Body of pancreas (tissue), 4 donors: ENCODE measurements around the gene SLC27A2. TPM values are rescaled to one million over a fixed set of nuclear protein-coding genes. Genes with fewer than 3 reads are reported as not detected.

Experiments used
- ATAC-seq: fragments of 150-250 bp; one replicate; pipeline ENCODE4 v1.9.1; 2016
- DNase-seq, 4 donors: peaks; one replicate each; pipeline ENCODE4 v3.0.0-alpha.2; 2019
- H3K27ac ChIP-seq, 4 donors: fragments of 200-600 bp; sonication (generic); 1 replicate in 3 of 4; 2 replicates in 1 of 4; pipeline versions ENCODE4 v1.5.1 to v1.6.1; 2016 to 2019; ENCODE audit warnings: mild to moderate bottlenecking in 1 of 4, mixed read lengths in 1 of 4, moderate library complexity in 1 of 4
- H3K27me3 ChIP-seq, 2 donors: fragments of 200-600 bp; sonication (generic); one replicate each; pipeline ENCODE4 v1.6.0; 2016; ENCODE audit warnings: mild to moderate bottlenecking in 1 of 2
- H3K36me3 ChIP-seq, 2 donors: fragments of 200-600 bp; sonication (generic); replicated peaks in 1 of 2; 2 replicates each; pipeline ENCODE4 v1.5.1; 2016; ENCODE audit warnings: low read depth in 2 of 2; ENCODE audit not compliant: insufficient read depth in 1 of 2
- H3K4me1 ChIP-seq: fragments of 200-600 bp; sonication (generic); one replicate; pipeline ENCODE4 v1.6.0; 2016
- H3K4me3 ChIP-seq, 2 donors: fragments of 200-600 bp; sonication (generic); 1 replicate in 1 of 2; 2 replicates in 1 of 2; pipeline ENCODE4 v1.5.1; 2016 to 2019
- H3K9me3 ChIP-seq, 3 donors: fragments of 200-600 bp; sonication (generic); 1 replicate in 2 of 3; 2 replicates in 1 of 3; pipeline ENCODE4 v1.5.1; 2016
- POLR2A ChIP-seq, 3 donors: fragments of 450-650 bp; IDR thresholded peaks; one replicate each; pipeline ENCODE4 v1.6.1; 2016; ENCODE audit warnings: antibody characterized with exemption in 3 of 3, mild to moderate bottlenecking in 2 of 3
- WGBS, 2 donors: methylation state at CpG; one replicate each; pipeline ENCODE4 v1.1.5; 2017; 5-methylcytosine and 5-hydroxymethylcytosine counted together
- intact Hi-C: fragments of 100-400 bp; cut with DNase I; formaldehyde crosslinking; loops from one replicate; pipeline ENCODE4 v1.15.1; 2023
- total RNA-seq, 2 donors: library from RNA; depleted of rRNA; stranded (reverse); fragments of >200 nt; gene quantifications; one replicate each; pipeline ENCODE4 v1.1.0, GENCODE V29; 2016
- TF ChIP-seq, protein P1 (sequence below), 7 experiments: fragments of 450-650 bp in 4 of 7; fragments of 200-600 bp in 3 of 7; sonication (generic) in 3 of 7; IDR thresholded peaks; one replicate each; pipeline ENCODE4 v1.5.1; 2016 to 2019; ENCODE audit warnings: antibody characterized with exemption in 7 of 7

Gene SLC27A2
- total RNA-seq, 2 donors from 2014 or later, result 3.9 to 4.6 TPM

DNA sequence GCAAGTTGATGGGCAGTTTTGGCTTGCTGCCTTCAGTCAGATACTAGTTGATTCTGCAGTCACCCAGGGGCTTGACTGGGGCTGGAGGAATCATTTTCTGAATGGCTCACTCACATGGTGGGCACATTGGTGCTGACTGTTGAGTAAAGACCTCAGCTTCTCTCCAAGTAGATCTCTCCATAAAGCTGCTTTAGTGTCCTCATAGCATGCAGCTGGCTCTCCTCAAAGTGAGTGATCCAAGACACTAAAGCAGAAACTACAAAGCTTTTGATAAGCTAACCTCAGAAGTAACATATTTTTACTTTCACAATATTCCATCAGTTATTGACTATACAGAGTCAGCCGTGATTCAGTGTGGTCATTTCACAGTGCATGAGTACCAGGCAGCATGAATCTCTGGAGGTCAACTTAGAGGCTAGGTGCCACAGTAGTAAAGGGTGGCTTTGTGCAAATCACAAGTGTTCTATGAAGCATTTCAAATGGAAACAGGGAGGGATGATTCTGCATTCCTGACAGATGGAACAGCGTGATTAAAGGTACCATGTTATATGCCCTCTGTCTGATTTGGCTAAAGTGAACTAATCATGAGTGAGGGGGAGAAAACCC is 38.6 kb upstream of the SLC27A2 start:
- intact Hi-C loops, result loop anchor here (5.0 kb wide), 1 partner anchor 1281 kb away; no protein-coding TSS in a partner anchor
- TF ChIP-seq, protein P1, sequence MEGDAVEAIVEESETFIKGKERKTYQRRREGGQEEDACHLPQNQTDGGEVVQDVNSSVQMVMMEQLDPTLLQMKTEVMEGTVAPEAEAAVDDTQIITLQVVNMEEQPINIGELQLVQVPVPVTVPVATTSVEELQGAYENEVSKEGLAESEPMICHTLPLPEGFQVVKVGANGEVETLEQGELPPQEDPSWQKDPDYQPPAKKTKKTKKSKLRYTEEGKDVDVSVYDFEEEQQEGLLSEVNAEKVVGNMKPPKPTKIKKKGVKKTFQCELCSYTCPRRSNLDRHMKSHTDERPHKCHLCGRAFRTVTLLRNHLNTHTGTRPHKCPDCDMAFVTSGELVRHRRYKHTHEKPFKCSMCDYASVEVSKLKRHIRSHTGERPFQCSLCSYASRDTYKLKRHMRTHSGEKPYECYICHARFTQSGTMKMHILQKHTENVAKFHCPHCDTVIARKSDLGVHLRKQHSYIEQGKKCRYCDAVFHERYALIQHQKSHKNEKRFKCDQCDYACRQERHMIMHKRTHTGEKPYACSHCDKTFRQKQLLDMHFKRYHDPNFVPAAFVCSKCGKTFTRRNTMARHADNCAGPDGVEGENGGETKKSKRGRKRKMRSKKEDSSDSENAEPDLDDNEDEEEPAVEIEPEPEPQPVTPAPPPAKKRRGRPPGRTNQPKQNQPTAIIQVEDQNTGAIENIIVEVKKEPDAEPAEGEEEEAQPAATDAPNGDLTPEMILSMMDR (IDR thresholded peaks at IDR 0.05), result no peak
- no peak for TF ChIP-seq POLR2A (IDR thresholded peaks at IDR 0.05)
- no peaks in the 10 kb centered on the region for H3K27me3 ChIP-seq
- no peaks in the 10 kb centered on the region for H3K36me3 ChIP-seq
- no peak for DNase-seq
- H3K27ac ChIP-seq, result no peak overlapping the region
- H3K9me3 ChIP-seq, result no peaks in the 10 kb centered on the region
- H3K4me1 ChIP-seq, result no peaks in the 10 kb centered on the region
- no peak for ATAC-seq
- H3K4me3 ChIP-seq, result no peak overlapping the region
- WGBS, 2 donors, result 62 to 77% methylated on average over 2 of the region's 2 CpGs

DNA sequence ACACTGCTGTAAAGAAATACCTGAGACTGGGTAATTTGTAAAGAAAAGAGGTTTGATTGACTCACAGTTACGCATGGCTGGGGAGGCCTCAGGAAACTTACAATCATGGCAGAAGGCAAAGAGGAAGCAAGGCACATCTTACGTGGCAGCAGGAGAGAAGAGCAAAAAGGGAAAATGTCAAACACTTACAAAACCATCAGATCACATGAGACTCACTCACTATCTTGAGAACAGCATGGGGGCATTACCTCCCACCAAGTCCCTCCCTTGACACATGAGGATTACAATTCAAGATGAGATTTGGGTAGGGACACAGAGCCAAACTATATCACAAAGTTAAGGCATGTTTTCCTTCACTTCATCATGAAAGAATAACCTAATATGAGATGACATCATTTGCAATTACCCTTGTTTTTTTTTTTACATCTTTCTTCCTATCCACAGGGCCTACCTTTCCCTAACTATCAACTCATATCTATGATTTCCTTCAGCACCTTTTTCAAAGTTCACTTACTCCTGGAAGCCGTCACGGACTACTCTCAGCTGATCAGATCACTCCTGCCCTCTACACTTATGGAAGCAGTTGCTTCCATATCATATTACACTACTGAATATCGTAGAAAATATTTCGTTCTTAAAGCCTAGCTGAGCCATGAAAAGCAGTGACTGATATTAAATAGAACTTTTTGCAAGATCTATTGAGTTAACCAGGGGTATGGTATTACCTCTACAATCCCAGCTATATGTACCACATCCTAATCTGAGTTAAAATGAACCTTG is 37.5 kb upstream of the SLC27A2 start:
- Histone ChIP-seq H3K9me3 (no peaks in the 10 kb centered on the region), H3K4me3 (no peak overlapping the region), H3K4me1 (no peaks in the 10 kb centered on the region), H3K27ac (no peak overlapping the region), H3K36me3 (no peaks in the 10 kb centered on the region), H3K27me3 (no peaks in the 10 kb centered on the region)
- DNase-seq (no peak), ATAC-seq (no peak)
- no peak for TF ChIP-seq POLR2A (IDR thresholded peaks at IDR 0.05)
- WGBS, 2 donors, result 62 to 69% methylated on average over 6 of the region's 6 CpGs
- intact Hi-C loops, result loop anchor here (5.0 kb wide), 1 partner anchor 1282 kb away; no protein-coding TSS in a partner anchor

DNA sequence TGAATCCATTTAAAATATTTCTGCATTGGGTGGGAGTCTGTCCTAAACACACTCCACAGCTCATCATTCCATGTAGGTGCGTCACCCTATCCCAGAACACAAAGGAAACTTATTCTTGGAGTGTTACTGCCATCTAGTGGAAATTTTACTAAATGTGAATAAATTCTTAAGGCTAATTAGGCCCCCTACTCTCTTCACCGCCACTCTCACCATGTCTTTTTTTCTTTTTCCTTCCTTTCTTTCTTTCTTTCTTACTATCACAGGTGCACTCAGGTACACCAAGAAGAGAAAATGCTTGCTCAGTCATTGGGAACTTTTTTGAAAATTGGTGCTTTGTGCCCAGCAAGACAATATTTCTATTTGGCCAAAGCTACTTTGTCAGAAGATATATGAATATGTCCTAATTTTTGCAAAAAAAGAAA is 36.5 kb upstream of the SLC27A2 start:
- WGBS, 2 donors, result 4 to 12% methylated on average over 2 of the region's 2 CpGs
- Histone ChIP-seq H3K27ac (no peak overlapping the region), H3K4me3 (no peak overlapping the region), H3K9me3 (no peaks in the 10 kb centered on the region), H3K36me3 (no peaks in the 10 kb centered on the region), H3K27me3 (no peaks in the 10 kb centered on the region), H3K4me1 (no peaks in the 10 kb centered on the region)
- DNase-seq, result peak in 3 of 4 donors; percentile 18 to 35 (median 24)
- TF ChIP-seq, protein P1 (IDR thresholded peaks at IDR 0.05), result peak in 6 of 7 experiments; percentile 41 to 71 (median 64)
- TF ChIP-seq POLR2A (IDR thresholded peaks at IDR 0.05), result no peak
- intact Hi-C loops, result no loop called here
- peak; percentile 70 for ATAC-seq

DNA sequence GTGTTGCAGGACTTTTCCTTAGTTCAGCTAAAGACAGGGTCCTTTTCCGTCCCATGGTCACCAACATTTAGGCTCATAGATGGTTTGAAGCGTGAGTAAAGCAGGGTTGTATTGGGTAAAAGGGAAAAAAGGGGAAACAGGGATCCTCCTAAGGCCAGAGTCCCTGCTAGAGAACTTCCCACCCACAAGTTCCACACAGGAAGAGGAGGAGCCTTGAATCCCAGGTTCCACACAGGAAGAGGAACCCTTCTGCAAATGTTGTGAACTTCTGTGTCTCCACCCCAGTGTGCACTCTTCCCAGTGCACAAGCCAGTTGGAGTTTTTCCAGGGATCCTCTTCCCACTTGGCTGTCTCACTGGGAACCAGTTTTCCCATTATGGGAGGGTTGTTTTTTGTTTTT is 35.4 kb upstream of the SLC27A2 start:
- H3K27me3 ChIP-seq, result no peaks in the 10 kb centered on the region
- H3K9me3 ChIP-seq, result no peaks in the 10 kb centered on the region
- DNase-seq (no peak), ATAC-seq (no peak)
- H3K36me3 ChIP-seq, result no peaks in the 10 kb centered on the region
- H3K4me3 ChIP-seq, result no peak overlapping the region
- no peaks in the 10 kb centered on the region for H3K4me1 ChIP-seq
- WGBS, 2 donors, result 68 to 81% methylated on average over 2 of the region's 2 CpGs
- intact Hi-C loops, result no loop called here
- H3K27ac ChIP-seq, result no peak overlapping the region
- TF ChIP-seq, protein P1 (IDR thresholded peaks at IDR 0.05), result no peak
- TF ChIP-seq POLR2A (IDR thresholded peaks at IDR 0.05), result no peak

DNA sequence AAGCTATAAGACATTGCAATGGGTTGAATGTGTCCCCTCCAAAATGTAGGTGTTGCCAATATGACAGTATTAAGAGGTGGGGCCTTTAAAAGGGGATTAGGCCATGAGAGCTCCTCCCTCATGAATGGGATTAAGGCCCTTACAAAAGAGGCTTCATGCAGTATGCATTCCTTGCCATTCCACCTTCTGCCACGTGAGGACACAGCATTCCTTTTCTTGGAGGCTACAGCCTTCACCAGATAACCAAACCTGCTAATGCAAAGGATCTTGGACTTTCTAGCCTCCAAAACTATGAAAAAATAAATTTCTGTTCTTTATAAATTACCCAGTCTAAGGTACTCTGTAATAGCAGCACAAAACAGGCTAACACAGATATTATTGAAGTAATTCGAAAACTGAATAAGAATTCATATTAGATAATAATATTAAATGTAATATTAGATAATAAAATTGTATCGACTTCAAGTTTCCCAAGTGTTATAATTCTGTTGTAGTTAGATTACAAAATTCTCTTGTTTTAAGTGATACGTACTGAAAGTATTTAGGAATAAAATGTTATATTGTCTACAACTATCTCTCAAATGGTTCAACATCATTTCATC is 33.5 kb upstream of the SLC27A2 start:
- intact Hi-C loops, result no loop called here
- Histone ChIP-seq H3K9me3 (no peaks in the 10 kb centered on the region), H3K36me3 (no peaks in the 10 kb centered on the region), H3K4me1 (no peaks in the 10 kb centered on the region), H3K27ac (no peak overlapping the region), H3K27me3 (no peaks in the 10 kb centered on the region), H3K4me3 (no peak overlapping the region)
- TF ChIP-seq POLR2A (IDR thresholded peaks at IDR 0.05), result no peak
- TF ChIP-seq, protein P1 (IDR thresholded peaks at IDR 0.05), result peak in 1 of 7 experiments; percentile 20
- ATAC-seq, result no peak
- DNase-seq, result no peak
- 72 to 74% methylated on average over 4 of the region's 4 CpGs for WGBS, 2 donors
